IPS-11a (cell line): ENCODE results near the gene MSRB1.
A peak's percentile ranks its signal among the peaks of the same experiment; 100 is the strongest.

ENCODE experiments used
- H3K4me3 ChIP-seq: one replicate; pipeline ENCODE4 v1.5.1; 2013; ENCODE audit warnings: low read depth, low read length, control low read depth

MSRB1 gene

GRCh38 chr16:1942810-1943726 is at the start of gene MSRB1:
TSS of gene MSRB1 (minus strand) at chr16:1943199. CDS start at chr16:1943156, 43 bp downstream.
- H3K4me3 ChIP-seq, result peak within 1 kb of the TSS; percentile 72

GRCh38 chr16:1991948-1992703 is 49.1 kb upstream of the MSRB1 start:
- H3K4me3 ChIP-seq, result peak overlapping the region; percentile 8

- peak overlapping the region; percentile 8 for H3K4me3 ChIP-seq
These were observed 48.6 kb upstream of the MSRB1 start for GRCh38 chr16:1991588-1991947.

GRCh38 chr16:1991135-1991551 is 48.1 kb upstream of the MSRB1 start:
- no peak overlapping the region for H3K4me3 ChIP-seq

- peak overlapping the region; percentile 50 for H3K4me3 ChIP-seq
These were observed 47.5 kb upstream of the MSRB1 start for GRCh38 chr16:1990351-1991134.

- H3K4me3 ChIP-seq, result peak overlapping the region; percentile 56
These were observed 47.0 kb upstream of the MSRB1 start for GRCh38 chr16:1990101-1990350.

- peak within 1 kb of the TSS; percentile 56 for H3K4me3 ChIP-seq
These were observed 46.5 kb upstream of the MSRB1 start, which contains the start of gene SYNGR3 for GRCh38 chr16:1989209-1990100. TSS of gene SYNGR3 (plus strand) at chr16:1989970. CDS start at chr16:1990103, 133 bp downstream.

- no peak overlapping the region for H3K4me3 ChIP-seq
These were observed 44.2 kb upstream of the MSRB1 start for GRCh38 chr16:1987198-1987597.

- H3K4me3 ChIP-seq, result no peak overlapping the region
These were observed 42.6 kb upstream of the MSRB1 start for GRCh38 chr16:1985466-1986150.

- H3K4me3 ChIP-seq, result peak overlapping the region; percentile 74
These were observed 41.6 kb upstream of the MSRB1 start for GRCh38 chr16:1984347-1985225.

GRCh38 chr16:1983544-1984346 is 40.7 kb upstream of the MSRB1 start, which contains the start of gene GFER:
TSS of gene GFER (plus strand) at chr16:1984193. CDS start at chr16:1984219, 26 bp downstream.
- H3K4me3 ChIP-seq, result peak within 1 kb of the TSS; percentile 74

- H3K4me3 ChIP-seq, result peak overlapping the region; percentile 74
These were observed 40.1 kb upstream of the MSRB1 start for GRCh38 chr16:1982991-1983543.

GRCh38 chr16:1982013-1982433 is 39.0 kb upstream of the MSRB1 start:
- H3K4me3 ChIP-seq, result no peak overlapping the region

- no peak within 1 kb of the TSS for H3K4me3 ChIP-seq
These were observed 38.4 kb upstream of the MSRB1 start, which contains the start of gene NOXO1 for GRCh38 chr16:1981398-1981836. TSS of gene NOXO1 (minus strand) at chr16:1981469. CDS start at chr16:1981179, 290 bp downstream.

GRCh38 chr16:1980770-1981087 is 37.7 kb upstream of the MSRB1 start:
- H3K4me3 ChIP-seq, result no peak overlapping the region

- H3K4me3 ChIP-seq, result peak overlapping the region; percentile 17
These were observed 37.2 kb upstream of the MSRB1 start for GRCh38 chr16:1980030-1980769.
